PC-9 (cell line): ENCODE data around the gene RNF130. TPM values are rescaled to one million over a fixed set of nuclear protein-coding genes. Genes with fewer than 3 reads are reported as not detected.

Experiments used
- BruUV-seq: library from RNA; stranded (reverse); fragments of 400-500 nt; replicated peaks from 2 replicates; lab custom pipeline; 2021; lab: Mats Ljungman, UMichigan
- CTCF ChIA-PET: fragments of 300-600 bp; sonication (Branson Sonifier 250); formaldehyde crosslinking; loops from one replicate; lab custom pipeline; 2022; ENCODE audit warnings: antibody characterized with exemption; lab: Charles Lee
- POLR2A ChIA-PET: fragments of 300-600 bp; sonication (Branson Sonifier 250); formaldehyde crosslinking; loops from one replicate; lab custom pipeline; 2022; ENCODE audit warnings: antibody characterized with exemption; ENCODE audit not compliant: unreplicated experiment; lab: Charles Lee
- DNase-seq, 2 experiments: peaks; one replicate each; pipeline versions ENCODE4 v3.0.0 to v3.0.0-alpha.2; 2015 to 2022; ENCODE audit warnings: mixed read lengths in 1 of 2
- H2AFZ ChIP-seq: fragments of 200-600 bp; sonication (generic); 2 replicates; pipeline ENCODE4 v1.8.1; 2017; ENCODE audit warnings: antibody characterized with exemption
- H3F3A ChIP-seq: fragments of 200-600 bp; sonication (generic); 2 replicates; pipeline ENCODE4 v1.8.1; 2017; ENCODE audit warnings: antibody characterized with exemption, mild to moderate bottlenecking, low read depth; ENCODE audit not compliant: insufficient read depth
- H3K27ac ChIP-seq: fragments of 200-600 bp; sonication (generic); 2 replicates; pipeline ENCODE4 v1.6.1; 2016; ENCODE audit warnings: mixed run types
- H3K27me3 ChIP-seq: fragments of 200-600 bp; sonication (generic); 2 replicates; pipeline ENCODE4 v1.6.1; 2016; ENCODE audit warnings: low read depth, mixed run types; ENCODE audit not compliant: insufficient read depth
- H3K36me3 ChIP-seq: fragments of 200-600 bp; sonication (generic); 2 replicates; pipeline ENCODE4 v1.6.1; 2016; ENCODE audit warnings: low read depth, mixed run types
- H3K4me1 ChIP-seq: fragments of 200-600 bp; sonication (generic); replicated peaks from 2 replicates; pipeline ENCODE4 v1.6.1; 2016; ENCODE audit warnings: mixed run types; ENCODE audit not compliant: insufficient read depth
- H3K4me2 ChIP-seq: fragments of 200-600 bp; sonication (generic); 2 replicates; pipeline ENCODE4 v1.6.1; 2017; ENCODE audit warnings: mixed run types
- H3K4me3 ChIP-seq: fragments of 200-600 bp; sonication (generic); 2 replicates; pipeline ENCODE4 v1.6.1; 2016; ENCODE audit warnings: mixed run types
- H3K79me2 ChIP-seq: fragments of 200-600 bp; sonication (generic); 2 replicates; pipeline ENCODE4 v1.6.1; 2017; ENCODE audit warnings: low read depth, mixed run types
- H3K9me2 ChIP-seq: fragments of 200-600 bp; sonication (generic); 2 replicates; pipeline ENCODE4 v1.8.1; 2017; ENCODE audit warnings: mild to moderate bottlenecking; ENCODE audit not compliant: insufficient read depth
- H3K9me3 ChIP-seq: fragments of 200-600 bp; sonication (generic); 2 replicates; pipeline ENCODE4 v1.8.1; 2016; ENCODE audit warnings: low read depth; ENCODE audit not compliant: insufficient read depth
- H4K20me1 ChIP-seq: fragments of 200-600 bp; sonication (generic); 2 replicates; pipeline ENCODE4 v1.8.1; 2017; ENCODE audit not compliant: insufficient read depth
- EZH2 ChIP-seq: fragments of 200-600 bp; sonication (generic); IDR thresholded peaks from 2 replicates; pipeline ENCODE4 v1.8.0; 2017; ENCODE audit warnings: antibody characterized with exemption, low read depth
- intact Hi-C: fragments of 100-400 bp; cut with micrococcal nuclease; formaldehyde crosslinking; loops from one replicate; pipeline ENCODE4 v1.10.0; 2022; ENCODE audit not compliant: unreplicated experiment
- total RNA-seq: library from RNA; stranded (reverse); gene quantifications from 2 replicates; pipeline ENCODE4 v1.2.3, GENCODE V29; 2021
- TF ChIP-seq, protein P1 (sequence below): fragments of 200-600 bp; sonication (generic); conservative IDR thresholded peaks from 2 replicates; pipeline ENCODE4 v1.6.1; 2017; ENCODE audit warnings: mixed run types, antibody characterized with exemption, mild to moderate bottlenecking, moderate library complexity

RNF130 gene
- total RNA-seq, 1 experiment from 2014 or later: 49.6 TPM

DNA sequence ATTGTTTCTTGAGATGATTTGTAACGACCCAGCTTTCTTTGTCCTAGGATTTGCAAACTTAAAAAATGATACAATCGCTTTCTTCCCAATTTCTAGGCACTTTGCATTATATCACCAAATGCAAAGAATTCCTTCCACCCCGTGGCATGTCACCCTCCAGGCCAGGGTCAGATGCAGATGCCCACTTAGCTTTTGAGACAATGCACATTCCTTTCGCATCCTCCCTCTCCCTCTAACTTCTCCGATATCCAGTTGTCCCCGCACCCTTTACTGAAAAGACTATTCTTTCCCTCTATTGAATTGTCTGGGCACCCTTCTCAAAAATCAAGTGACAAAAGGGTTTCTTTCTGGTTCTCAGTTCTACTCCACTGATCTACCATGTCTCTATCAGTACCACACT lies 17.3 kb downstream of the RNF130 start:
- Histone ChIP-seq H3K79me2 (no peaks in the 10 kb centered on the region), H3K4me2 (no peak overlapping the region), H3K9me2 (no peaks in the 10 kb centered on the region), H3F3A (no peaks in the 10 kb centered on the region), H3K4me3 (no peak overlapping the region), H3K27ac (no peak overlapping the region), H4K20me1 (0 out of 2 replicates have a peak, but pooled peaks cover 2% of the 10 kb centered on the region), H3K4me1 (no peaks in the 10 kb centered on the region), H3K36me3 (no peaks in the 10 kb centered on the region), H3K9me3 (no peaks in the 10 kb centered on the region), H3K27me3 (no peaks in the 10 kb centered on the region), H2AFZ (no peak overlapping the region)
- ChIA-PET POLR2A (no interaction called here), CTCF (no interaction called here)
- no peak for DNase-seq
- no TSS peak for BruUV-seq
- TF ChIP-seq EZH2: no peak
- intact Hi-C loops: no loop called here

DNA sequence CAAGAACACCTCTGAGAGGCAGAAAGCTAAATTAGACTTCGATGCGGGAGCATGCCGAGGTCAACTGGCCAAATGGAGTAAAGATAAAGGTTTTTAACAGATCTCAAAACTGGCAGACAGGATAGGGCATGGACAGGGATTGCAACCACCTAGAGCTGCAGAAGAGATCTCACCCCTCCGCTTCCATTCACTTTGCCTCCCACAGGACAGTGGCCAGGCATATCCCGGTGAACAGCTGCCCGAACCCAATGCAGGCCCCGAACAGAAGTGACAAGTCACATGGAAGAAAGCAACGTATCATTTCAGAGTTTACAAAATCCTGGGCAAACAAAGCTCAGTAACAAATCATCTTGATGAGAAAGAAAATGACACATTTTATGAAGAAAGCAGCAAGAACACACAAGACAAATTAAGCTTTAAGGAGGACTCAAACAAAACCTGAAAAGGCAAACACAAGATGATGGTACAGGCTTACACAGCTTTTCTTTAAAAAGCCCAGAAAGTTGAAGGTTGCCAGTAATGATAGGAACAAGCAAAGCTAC lies 18.4 kb downstream of the RNF130 start:
- Histone ChIP-seq H3K27me3 (no peaks in the 10 kb centered on the region), H4K20me1 (no peaks in the 10 kb centered on the region; the same call in 1 of the 2 replicates), H3K4me1 (no peaks in the 10 kb centered on the region), H3K79me2 (no peaks in the 10 kb centered on the region), H3K36me3 (no peaks in the 10 kb centered on the region), H3F3A (no peaks in the 10 kb centered on the region), H3K9me2 (no peaks in the 10 kb centered on the region), H3K4me3 (no peak overlapping the region), H3K9me3 (no peaks in the 10 kb centered on the region), H2AFZ (no peak overlapping the region), H3K4me2 (no peak overlapping the region), H3K27ac (no peak overlapping the region)
- intact Hi-C loops: no loop called here
- CTCF ChIA-PET: no interaction called here
- DNase-seq: no peak
- TF ChIP-seq EZH2: no peak
- TF ChIP-seq, protein P1, sequence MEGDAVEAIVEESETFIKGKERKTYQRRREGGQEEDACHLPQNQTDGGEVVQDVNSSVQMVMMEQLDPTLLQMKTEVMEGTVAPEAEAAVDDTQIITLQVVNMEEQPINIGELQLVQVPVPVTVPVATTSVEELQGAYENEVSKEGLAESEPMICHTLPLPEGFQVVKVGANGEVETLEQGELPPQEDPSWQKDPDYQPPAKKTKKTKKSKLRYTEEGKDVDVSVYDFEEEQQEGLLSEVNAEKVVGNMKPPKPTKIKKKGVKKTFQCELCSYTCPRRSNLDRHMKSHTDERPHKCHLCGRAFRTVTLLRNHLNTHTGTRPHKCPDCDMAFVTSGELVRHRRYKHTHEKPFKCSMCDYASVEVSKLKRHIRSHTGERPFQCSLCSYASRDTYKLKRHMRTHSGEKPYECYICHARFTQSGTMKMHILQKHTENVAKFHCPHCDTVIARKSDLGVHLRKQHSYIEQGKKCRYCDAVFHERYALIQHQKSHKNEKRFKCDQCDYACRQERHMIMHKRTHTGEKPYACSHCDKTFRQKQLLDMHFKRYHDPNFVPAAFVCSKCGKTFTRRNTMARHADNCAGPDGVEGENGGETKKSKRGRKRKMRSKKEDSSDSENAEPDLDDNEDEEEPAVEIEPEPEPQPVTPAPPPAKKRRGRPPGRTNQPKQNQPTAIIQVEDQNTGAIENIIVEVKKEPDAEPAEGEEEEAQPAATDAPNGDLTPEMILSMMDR: no peak
- no TSS peak for BruUV-seq
- POLR2A ChIA-PET: interaction anchor here (0.7 kb wide), 1 partner anchor 375 kb away, joined by 3 read pairs; no protein-coding TSS in a partner anchor

- BruUV-seq: no TSS peak
- CTCF ChIA-PET: no interaction called here
- H4K20me1 ChIP-seq: no peaks in the 10 kb centered on the region; the same call in 1 of the 2 replicates
Observed at GRCh38 chr5:180052211-180052818, 19.2 kb downstream of the RNF130 start.

More at GRCh38 chr5:180052211-180052818, 19.2 kb downstream of the RNF130 start:
- Histone ChIP-seq H3F3A (no peaks in the 10 kb centered on the region), H3K9me2 (no peaks in the 10 kb centered on the region), H3K4me3 (no peak overlapping the region), H3K4me2 (no peak overlapping the region), H2AFZ (no peak overlapping the region), H3K27ac (no peak overlapping the region), H3K79me2 (no peaks in the 10 kb centered on the region), H3K27me3 (no peaks in the 10 kb centered on the region), H3K4me1 (no peaks in the 10 kb centered on the region), H3K9me3 (no peaks in the 10 kb centered on the region), H3K36me3 (no peaks in the 10 kb centered on the region)
- POLR2A ChIA-PET: interaction anchor here (0.6 kb wide), 1 partner anchor 271 kb away, joined by 5 read pairs; no protein-coding TSS in a partner anchor
- no peak for DNase-seq
- TF ChIP-seq EZH2: no peak
- TF ChIP-seq, protein P1: no peak
- intact Hi-C loops: no loop called here
